CD4-positive, alpha-beta T cell treated with Interleukin-1 beta for 1 hour (primary cell): Measurements from ENCODE around the gene SLC11A1.
A peak's percentile ranks its signal among the peaks of the same experiment; 100 is the strongest.

ENCODE experiments used
- DNase-seq, 2 donors: peaks; one replicate each; pipeline ENCODE4 v3.0.0-alpha.2; 2020 to 2022

SLC11A1 gene

GRCh38 chr2:218381916-218382366 lies at the start of gene SLC11A1:
SLC11A1 (plus strand) TSS chr2:218382273; CDS start chr2:218382369, 96 bp downstream.
- peak in 1 of 2 donors; percentile 79 for DNase-seq

GRCh38 chr2:218332288-218332687 lies 49.8 kb upstream of the SLC11A1 start:
- DNase-seq = no peak

- peak in 1 of 2 donors; percentile 31 for DNase-seq
Observed at GRCh38 chr2:218332920-218333645, 49.0 kb upstream of the SLC11A1 start.

GRCh38 chr2:218334531-218334930 lies 47.5 kb upstream of the SLC11A1 start:
- DNase-seq = no peak

GRCh38 chr2:218340656-218341055 lies 41.4 kb upstream of the SLC11A1 start:
- no peak for DNase-seq

GRCh38 chr2:218341381-218341780 lies 40.7 kb upstream of the SLC11A1 start:
- no peak for DNase-seq

- no peak for DNase-seq
Observed at GRCh38 chr2:218342837-218343236, 39.2 kb upstream of the SLC11A1 start.

GRCh38 chr2:218343591-218343990 lies 38.5 kb upstream of the SLC11A1 start:
- no peak for DNase-seq

- no peak for DNase-seq
Observed at GRCh38 chr2:218344090-218344754, 37.9 kb upstream of the SLC11A1 start.

GRCh38 chr2:218344755-218345417 lies 37.2 kb upstream of the SLC11A1 start:
- no peak for DNase-seq

GRCh38 chr2:218345491-218346236 lies 36.4 kb upstream of the SLC11A1 start:
- DNase-seq = no peak

- DNase-seq = no peak
Observed at GRCh38 chr2:218347172-218347571, 34.9 kb upstream of the SLC11A1 start.

- no peak for DNase-seq
Observed at GRCh38 chr2:218354045-218354444, 28.0 kb upstream of the SLC11A1 start.

- DNase-seq = no peak
Observed at GRCh38 chr2:218354850-218355443, 27.1 kb upstream of the SLC11A1 start.

GRCh38 chr2:218357236-218358177 lies 24.6 kb upstream of the SLC11A1 start:
- no peak for DNase-seq

GRCh38 chr2:218360453-218360852 lies 21.6 kb upstream of the SLC11A1 start:
- peak in 1 of 2 donors; percentile 46 for DNase-seq

- no peak for DNase-seq
Observed at GRCh38 chr2:218362606-218363005, 19.5 kb upstream of the SLC11A1 start.

- no peak for DNase-seq
Observed at GRCh38 chr2:218363736-218364135, 18.3 kb upstream of the SLC11A1 start.

- DNase-seq = no peak
Observed at GRCh38 chr2:218364196-218364595, 17.9 kb upstream of the SLC11A1 start.

GRCh38 chr2:218366621-218367414 lies 15.3 kb upstream of the SLC11A1 start:
- DNase-seq = no peak
